Measurements from ENCODE around the gene CCDC54. TPM values are rescaled to one million over a fixed set of nuclear protein-coding genes. Genes with fewer than 3 reads are reported as not detected.
"Not testable (repeated sequence)": the region's sequence is repeated elsewhere in the genome, so short reads cannot be mapped to it uniquely, and the experiment has no call there.

The CCDC54 gene
- not detected in 2 replicates for total RNA-seq
- long read RNA-seq, result 0 reads

DNA sequence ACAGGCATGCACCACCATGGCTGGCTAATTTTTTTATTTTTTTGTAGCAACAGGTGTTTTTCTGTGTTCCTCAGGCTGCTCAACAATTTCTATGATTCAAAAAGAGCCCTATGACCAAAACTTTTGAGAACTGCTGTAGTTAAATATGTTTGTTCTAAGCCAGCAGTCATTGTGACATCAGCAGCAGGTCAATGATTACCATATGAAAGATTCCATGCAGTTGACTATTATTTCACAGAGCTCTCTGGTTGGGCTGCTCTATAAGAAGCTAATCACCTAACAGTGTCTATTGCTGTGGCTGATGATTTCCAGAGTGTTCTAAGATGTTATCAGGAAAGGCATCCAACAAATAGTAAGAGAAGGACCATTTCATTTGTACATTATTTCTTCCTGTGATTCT is at the start of gene CCDC54:
Gene CCDC54, plus strand, starts transcription at position 289 of the 400 bp plus-strand sequence. CDS start 149 bp downstream, outside the sequence.
- H3K4me3 Mint-ChIP-seq (ENCODE audit: low read depth), result no peak within 1 kb of the TSS
- H3K27ac Mint-ChIP-seq, result no peak within 1 kb of the TSS
- no peaks in the 10 kb centered on the region for H3K36me3 Mint-ChIP-seq (ENCODE audit: insufficient read depth)
- no peaks in the 10 kb centered on the region for H3K4me1 Mint-ChIP-seq (ENCODE audit: low read depth)
- TF ChIP-seq, protein P1, sequence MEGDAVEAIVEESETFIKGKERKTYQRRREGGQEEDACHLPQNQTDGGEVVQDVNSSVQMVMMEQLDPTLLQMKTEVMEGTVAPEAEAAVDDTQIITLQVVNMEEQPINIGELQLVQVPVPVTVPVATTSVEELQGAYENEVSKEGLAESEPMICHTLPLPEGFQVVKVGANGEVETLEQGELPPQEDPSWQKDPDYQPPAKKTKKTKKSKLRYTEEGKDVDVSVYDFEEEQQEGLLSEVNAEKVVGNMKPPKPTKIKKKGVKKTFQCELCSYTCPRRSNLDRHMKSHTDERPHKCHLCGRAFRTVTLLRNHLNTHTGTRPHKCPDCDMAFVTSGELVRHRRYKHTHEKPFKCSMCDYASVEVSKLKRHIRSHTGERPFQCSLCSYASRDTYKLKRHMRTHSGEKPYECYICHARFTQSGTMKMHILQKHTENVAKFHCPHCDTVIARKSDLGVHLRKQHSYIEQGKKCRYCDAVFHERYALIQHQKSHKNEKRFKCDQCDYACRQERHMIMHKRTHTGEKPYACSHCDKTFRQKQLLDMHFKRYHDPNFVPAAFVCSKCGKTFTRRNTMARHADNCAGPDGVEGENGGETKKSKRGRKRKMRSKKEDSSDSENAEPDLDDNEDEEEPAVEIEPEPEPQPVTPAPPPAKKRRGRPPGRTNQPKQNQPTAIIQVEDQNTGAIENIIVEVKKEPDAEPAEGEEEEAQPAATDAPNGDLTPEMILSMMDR (IDR thresholded peaks at IDR 0.05; ENCODE audit: unreplicated experiment), result no peak
- no peak for DNase-seq (ENCODE audit: low spot score, unreplicated experiment)
- H3K9me3 Mint-ChIP-seq (ENCODE audit: low read depth), result peaks cover 8% of the 10 kb centered on the region
- H3K27me3 Mint-ChIP-seq, result no peaks in the 10 kb centered on the region

DNA sequence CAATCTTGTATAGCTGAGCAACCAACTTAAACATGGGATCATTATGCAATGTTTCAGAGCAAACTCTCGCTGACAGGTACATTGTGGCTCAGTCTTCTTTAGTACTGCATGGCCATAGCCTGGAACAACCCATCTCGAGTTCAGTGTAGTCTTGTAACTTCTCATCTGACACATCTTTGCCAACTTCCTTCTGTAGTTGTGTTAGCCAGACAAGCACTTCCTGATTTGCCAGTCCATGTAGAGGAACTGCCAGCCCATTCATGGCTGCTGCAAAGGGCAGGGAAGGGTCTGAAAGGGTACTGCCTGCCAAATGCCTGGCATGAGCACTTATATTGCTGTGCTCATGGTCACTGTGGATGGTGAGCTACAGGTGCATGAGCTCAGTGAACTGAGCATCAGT is 49.2 kb upstream of the CCDC54 start:
- Mint-ChIP-seq H3K9me3 (ENCODE audit: low read depth) (no peaks in the 10 kb centered on the region), H3K4me3 (ENCODE audit: low read depth) (no peak overlapping the region), H3K36me3 (ENCODE audit: insufficient read depth) (no peaks in the 10 kb centered on the region), H3K4me1 (ENCODE audit: low read depth) (peaks cover 3% of the 10 kb centered on the region), H3K27me3 (no peaks in the 10 kb centered on the region), H3K27ac (no peak overlapping the region)
- TF ChIP-seq, protein P1 (IDR thresholded peaks at IDR 0.05; ENCODE audit: unreplicated experiment), result no peak
- DNase-seq (ENCODE audit: low spot score, unreplicated experiment), result no peak

DNA sequence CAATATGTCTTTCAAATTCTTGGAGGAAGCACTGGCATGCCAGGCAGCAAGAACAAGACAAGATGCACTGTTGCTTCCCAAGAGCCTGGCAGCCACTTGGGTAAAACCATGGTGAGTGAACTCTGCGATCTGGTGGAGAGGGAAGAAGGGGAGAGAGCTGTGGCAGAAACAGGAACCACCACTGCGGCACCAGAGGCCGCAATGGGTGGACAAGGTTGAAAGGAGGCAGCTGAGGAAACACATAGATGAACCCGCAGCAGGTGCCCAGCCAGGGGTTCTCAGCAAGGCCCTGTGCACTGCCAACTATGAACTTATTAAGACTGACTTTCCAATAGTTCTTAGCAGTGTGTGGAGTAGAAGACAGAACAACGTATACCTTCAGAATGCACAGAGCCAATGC is 48.2 kb upstream of the CCDC54 start:
- no peak overlapping the region for H3K27ac Mint-ChIP-seq
- H3K27me3 Mint-ChIP-seq, result no peaks in the 10 kb centered on the region
- peaks cover 3% of the 10 kb centered on the region for H3K4me1 Mint-ChIP-seq (ENCODE audit: low read depth)
- H3K4me3 Mint-ChIP-seq (ENCODE audit: low read depth), result no peak overlapping the region
- no peaks in the 10 kb centered on the region for H3K36me3 Mint-ChIP-seq (ENCODE audit: insufficient read depth)
- H3K9me3 Mint-ChIP-seq (ENCODE audit: low read depth), result no peaks in the 10 kb centered on the region
- DNase-seq (ENCODE audit: low spot score, unreplicated experiment), result no peak
- TF ChIP-seq, protein P1 (IDR thresholded peaks at IDR 0.05; ENCODE audit: unreplicated experiment), result no peak

DNA sequence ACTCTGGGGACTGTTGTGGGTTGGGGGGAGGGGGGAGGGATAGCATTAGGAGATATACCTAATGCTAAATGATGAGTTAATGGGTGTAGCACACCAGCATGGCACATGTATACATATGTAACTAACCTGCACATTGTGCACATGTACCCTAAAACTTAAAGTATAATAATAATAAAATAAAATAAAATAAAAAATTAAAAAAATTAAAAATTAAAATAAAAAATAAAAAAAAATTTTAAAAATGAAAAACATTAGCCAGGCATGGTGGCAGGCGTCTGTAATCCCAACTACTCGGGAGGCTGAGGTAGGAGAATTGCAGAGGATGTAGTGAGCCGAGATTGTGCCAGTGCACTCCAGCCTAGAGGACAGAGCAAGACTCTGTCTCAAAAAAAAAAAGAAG is 37.5 kb upstream of the CCDC54 start:
- not testable (repeated sequence) for H3K4me1 Mint-ChIP-seq (ENCODE audit: low read depth)

DNA sequence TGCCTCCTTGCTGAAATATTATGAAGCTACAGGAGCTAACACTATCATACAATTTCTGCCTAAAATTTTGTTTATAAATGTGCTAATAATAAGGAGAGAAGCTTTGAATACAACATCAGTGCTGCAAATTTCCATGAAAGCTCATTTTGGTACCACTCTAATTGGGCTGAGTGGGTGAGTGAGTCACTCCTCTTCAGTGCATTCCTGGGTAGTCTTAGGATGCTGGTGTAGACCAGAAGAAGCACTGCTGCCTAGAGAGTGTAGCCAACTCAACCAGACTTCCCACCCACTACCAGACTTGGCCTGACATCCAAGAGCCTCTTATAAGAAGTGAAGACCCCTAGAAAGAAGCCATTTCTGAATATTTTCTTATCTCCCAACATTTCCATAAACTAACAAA is 32.5 kb upstream of the CCDC54 start:
- no peaks in the 10 kb centered on the region for H3K27me3 Mint-ChIP-seq
- H3K4me3 Mint-ChIP-seq (ENCODE audit: low read depth), result no peak overlapping the region
- no peaks in the 10 kb centered on the region for H3K4me1 Mint-ChIP-seq (ENCODE audit: low read depth)
- no peak for DNase-seq (ENCODE audit: low spot score, unreplicated experiment)
- no peaks in the 10 kb centered on the region for H3K9me3 Mint-ChIP-seq (ENCODE audit: low read depth)
- no peaks in the 10 kb centered on the region for H3K36me3 Mint-ChIP-seq (ENCODE audit: insufficient read depth)
- no peak overlapping the region for H3K27ac Mint-ChIP-seq
- TF ChIP-seq, protein P1 (IDR thresholded peaks at IDR 0.05; ENCODE audit: unreplicated experiment), result no peak

More for the DNA sequence above, 37.5 kb upstream of the CCDC54 start:
- not testable (repeated sequence) for H3K27me3 Mint-ChIP-seq; DNase-seq (ENCODE audit: low spot score, unreplicated experiment); H3K36me3 Mint-ChIP-seq (ENCODE audit: insufficient read depth); H3K4me3 Mint-ChIP-seq (ENCODE audit: low read depth); H3K9me3 Mint-ChIP-seq (ENCODE audit: low read depth); H3K27ac Mint-ChIP-seq

DNA sequence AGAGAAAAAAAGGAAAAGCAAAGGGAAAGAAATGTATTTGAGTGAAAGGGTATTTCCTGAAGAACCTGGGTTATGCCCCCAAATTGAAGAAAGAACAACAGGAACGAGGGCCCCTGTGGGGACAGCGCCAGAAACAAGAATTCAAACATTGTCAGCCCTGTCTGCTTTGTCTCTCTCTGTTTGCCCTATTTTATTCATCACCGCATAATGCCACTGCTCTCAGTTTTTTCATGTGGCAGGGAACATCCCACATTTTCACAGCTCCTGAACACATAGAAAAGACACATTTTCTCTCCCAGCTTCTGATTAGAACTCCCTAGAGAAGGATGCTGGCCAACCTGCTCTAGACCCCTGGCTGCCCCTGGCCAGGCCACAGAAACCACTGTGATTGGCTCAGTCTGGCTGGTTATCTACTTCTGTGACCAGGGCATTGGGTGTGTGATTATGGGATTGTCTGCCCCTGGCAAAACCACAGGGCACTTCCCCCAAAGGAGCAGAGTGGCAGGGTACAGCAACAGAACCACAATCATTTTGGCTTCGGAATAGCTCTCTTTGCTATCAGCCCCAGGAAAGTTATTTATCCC is 31.3 kb upstream of the CCDC54 start:
- Mint-ChIP-seq H3K36me3 (ENCODE audit: insufficient read depth) (no peaks in the 10 kb centered on the region), H3K27me3 (no peaks in the 10 kb centered on the region), H3K9me3 (ENCODE audit: low read depth) (no peaks in the 10 kb centered on the region), H3K4me3 (ENCODE audit: low read depth) (no peak overlapping the region), H3K4me1 (ENCODE audit: low read depth) (no peaks in the 10 kb centered on the region), H3K27ac (no peak overlapping the region)
- TF ChIP-seq, protein P1 (IDR thresholded peaks at IDR 0.05; ENCODE audit: unreplicated experiment), result no peak
- no peak for DNase-seq (ENCODE audit: low spot score, unreplicated experiment)

All from progenitor cell of endocrine pancreas (in vitro differentiated cells).